Ovary (tissue), 9 donors: ENCODE data around the gene MSMP. TPM values are rescaled to one million over a fixed set of nuclear protein-coding genes. Genes with fewer than 3 reads are reported as not detected.

Experiments used
- DNase-seq, 5 donors: peaks; one replicate each; pipeline ENCODE4 v3.0.0-alpha.2; 2019 to 2020
- H3K27ac ChIP-seq, 2 donors: fragments of 200-600 bp; one replicate each; pipeline versions ENCODE4 v1.5.1 to v1.8.0; 2019 to 2022
- H3K27me3 ChIP-seq: fragments of 200-600 bp; one replicate; pipeline ENCODE4 v1.8.0; 2022
- H3K36me3 ChIP-seq: fragments of 200-600 bp; sonication (generic); one replicate; pipeline ENCODE4 v1.5.1; 2019
- H3K4me1 ChIP-seq: one replicate; pipeline ENCODE4 v1.8.1; 2013; ENCODE audit warnings: mild to moderate bottlenecking, moderate library complexity; ENCODE audit not compliant: insufficient read depth
- H3K4me3 ChIP-seq: fragments of 200-600 bp; sonication (generic); one replicate; pipeline ENCODE4 v1.5.1; 2017
- H3K9me3 ChIP-seq, 2 donors: fragments of 200-600 bp in 1 of 2; sonication (generic) in 1 of 2; one replicate each; pipeline versions ENCODE4 v1.5.1 to v1.8.1; 2013 to 2019; ENCODE audit warnings: mild to moderate bottlenecking in 1 of 2, moderate library complexity in 1 of 2
- EP300 ChIP-seq: sonication (generic); formaldehyde crosslinking; IDR thresholded peaks from one replicate; pipeline ENCODE4 v1.6.1; 2017; ENCODE audit warnings: antibody characterized with exemption
- POLR2A ChIP-seq: fragments of 450-650 bp; IDR thresholded peaks from one replicate; pipeline ENCODE4 v1.6.1; 2017; ENCODE audit warnings: antibody characterized with exemption, mild to moderate bottlenecking, moderate library complexity
- WGBS, 3 donors: extraction: QIAGEN DNeasy Blood & Tissue Kit in 1 of 3; methylation state at CpG; one replicate each; pipeline versions ENCODE4 v1.1.5 to v1.1.7; 2013 to 2017; 5-methylcytosine and 5-hydroxymethylcytosine counted together
- intact Hi-C, 4 donors: fragments of 100-400 bp; cut with DNase I; formaldehyde crosslinking; loops; one replicate each; pipeline versions ENCODE4 v1.11.0 to v1.15.1; 2022 to 2023
- polyA plus RNA-seq, 2 donors: library from polyadenylated mRNA; stranded (reverse); fragments of 200-250 nt in 1 of 2; fragments of 350-450 nt in 1 of 2; fragmentation: Illumina TruSeq in 1 of 2; extraction: RNeasy Lipid Tissue Mini Kit (QIAGEN cat#74804) in 1 of 2; gene quantifications; one replicate each; pipeline ENCODE4 v1.2.3, GENCODE V29; 2013 to 2014
- total RNA-seq, 7 donors: library from RNA; depleted of rRNA in 2 of 7; stranded (reverse); fragments of >200 nt in 2 of 7; fragmentation: NEBNext Ultra II Directional in 3 of 7; extraction: Animal tissue kit (Norgen Biotek cat#: 25700) in 3 of 7; gene quantifications; one replicate each; pipeline versions ENCODE4 v1.1.0 to v1.2.4, GENCODE V29; 2016 to 2023
- TF ChIP-seq, protein P1 (sequence below), 3 donors: fragments of 450-650 bp in 2 of 3; fragments of 200-600 bp in 1 of 3; IDR thresholded peaks; one replicate each; pipeline versions ENCODE4 v1.5.1 to v1.8.0; 2016 to 2022; ENCODE audit warnings: antibody characterized with exemption in 3 of 3, mild to moderate bottlenecking in 1 of 3
- donor health status: DM: no; HTN: no; CAD: no; lungs with moderate emphysema.
- donor health status: DM: no; HTN: no; CAD: no.
- donor health status: Bipolar disorder and iron deficiency.
- donor health status: DM: yes; HTN: yes; CAD: no.
- donor health status: DM: no; HTN: no; CAD: no.
- donor health status: DM: yes; HTN: yes; CAD: no.

Gene MSMP
- total and polyA plus RNA-seq, 9 donors = 0.40 to 4.4 (median 0.41) TPM; not detected in 6

DNA sequence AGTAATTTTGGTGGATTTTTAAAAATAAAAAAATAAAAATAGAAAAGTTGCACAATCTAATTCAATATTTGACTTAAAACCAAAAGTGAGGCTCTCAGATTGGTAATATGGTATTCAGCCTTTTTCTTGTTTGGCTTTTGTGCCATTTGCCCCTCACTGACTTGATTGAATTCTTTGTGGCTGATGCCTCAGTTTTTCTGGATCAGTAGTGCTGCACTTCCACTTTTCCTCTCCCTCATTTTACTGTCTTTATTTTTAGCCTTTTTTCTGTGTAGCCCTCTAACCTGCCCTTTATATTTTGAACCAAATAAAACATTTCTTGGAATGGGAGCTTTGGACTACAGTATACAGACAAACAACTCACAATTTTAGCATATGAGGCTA lies 3.8 kb upstream of the MSMP start:
- H3K9me3 ChIP-seq = no peaks in the 10 kb centered on the region
- H3K4me1 ChIP-seq = peaks cover 7% of the 10 kb centered on the region
- no peaks in the 10 kb centered on the region for H3K27me3 ChIP-seq
- H3K27ac ChIP-seq = peak overlapping the region in 1 of 2 donors; percentile 66
- TF ChIP-seq EP300 = no peak
- TF ChIP-seq POLR2A = no peak
- TF ChIP-seq, protein P1, sequence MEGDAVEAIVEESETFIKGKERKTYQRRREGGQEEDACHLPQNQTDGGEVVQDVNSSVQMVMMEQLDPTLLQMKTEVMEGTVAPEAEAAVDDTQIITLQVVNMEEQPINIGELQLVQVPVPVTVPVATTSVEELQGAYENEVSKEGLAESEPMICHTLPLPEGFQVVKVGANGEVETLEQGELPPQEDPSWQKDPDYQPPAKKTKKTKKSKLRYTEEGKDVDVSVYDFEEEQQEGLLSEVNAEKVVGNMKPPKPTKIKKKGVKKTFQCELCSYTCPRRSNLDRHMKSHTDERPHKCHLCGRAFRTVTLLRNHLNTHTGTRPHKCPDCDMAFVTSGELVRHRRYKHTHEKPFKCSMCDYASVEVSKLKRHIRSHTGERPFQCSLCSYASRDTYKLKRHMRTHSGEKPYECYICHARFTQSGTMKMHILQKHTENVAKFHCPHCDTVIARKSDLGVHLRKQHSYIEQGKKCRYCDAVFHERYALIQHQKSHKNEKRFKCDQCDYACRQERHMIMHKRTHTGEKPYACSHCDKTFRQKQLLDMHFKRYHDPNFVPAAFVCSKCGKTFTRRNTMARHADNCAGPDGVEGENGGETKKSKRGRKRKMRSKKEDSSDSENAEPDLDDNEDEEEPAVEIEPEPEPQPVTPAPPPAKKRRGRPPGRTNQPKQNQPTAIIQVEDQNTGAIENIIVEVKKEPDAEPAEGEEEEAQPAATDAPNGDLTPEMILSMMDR (IDR thresholded peaks at IDR 0.05) = no peak
- DNase-seq = no peak
- no peak overlapping the region for H3K4me3 ChIP-seq
- H3K36me3 ChIP-seq = no peaks in the 10 kb centered on the region
- intact Hi-C loops = loop anchor here in 1 of 4 donors (10.0 kb wide), 1 partner anchor 1707 kb away; the partner anchor contains the start of gene ZBTB5

DNA sequence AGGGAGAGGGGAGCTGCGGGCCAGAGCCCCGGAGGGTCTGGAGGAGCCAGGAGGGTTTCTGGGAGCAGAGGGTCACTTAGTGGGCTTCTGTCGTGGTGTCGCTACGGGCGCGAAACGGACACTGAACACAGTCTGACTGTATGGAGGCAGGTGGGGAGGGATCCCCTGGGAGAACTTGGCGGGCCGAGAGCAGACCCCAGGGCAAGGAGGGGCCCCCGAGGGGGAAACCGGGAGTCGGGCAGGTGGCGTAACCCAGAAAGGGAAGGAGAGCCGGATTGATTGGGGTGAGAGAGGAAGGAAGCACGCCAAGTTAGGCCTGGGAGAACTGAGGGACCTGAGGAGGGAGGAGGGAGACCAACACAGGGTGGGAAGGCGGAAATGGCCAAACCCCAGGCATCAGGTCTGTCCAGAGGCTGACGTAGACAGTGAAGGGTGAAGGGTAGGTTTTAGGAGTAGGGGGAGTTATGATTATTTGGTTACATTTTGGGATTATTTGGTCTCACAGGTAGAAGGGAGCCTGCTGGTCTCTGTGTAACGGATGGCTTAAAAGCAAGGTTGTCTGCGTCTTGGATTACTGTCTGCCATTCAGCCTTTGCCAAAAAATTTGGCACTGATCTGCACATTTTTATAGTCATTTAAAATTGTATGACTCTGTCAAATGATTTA lies 3.3 kb upstream of the MSMP start:
- peaks cover 7% of the 10 kb centered on the region for H3K4me1 ChIP-seq
- WGBS, 3 donors = 3 to 5% (median 4%) methylated on average over 20 of the region's 20 CpGs
- TF ChIP-seq EP300 = no peak
- TF ChIP-seq, protein P1 (IDR thresholded peaks at IDR 0.05) = no peak
- TF ChIP-seq POLR2A = no peak
- peak overlapping the region; percentile 65 for H3K4me3 ChIP-seq
- H3K27me3 ChIP-seq = no peaks in the 10 kb centered on the region
- no peaks in the 10 kb centered on the region for H3K36me3 ChIP-seq
- peak in 4 of 5 donors; percentile 52 to 68 (median 63) for DNase-seq
- intact Hi-C loops = loop anchor here in 1 of 4 donors (10.0 kb wide), 1 partner anchor 1707 kb away; the partner anchor contains the start of gene ZBTB5
- peak overlapping the region; percentile 66 to 91 for H3K27ac ChIP-seq
- H3K9me3 ChIP-seq = no peaks in the 10 kb centered on the region

DNA sequence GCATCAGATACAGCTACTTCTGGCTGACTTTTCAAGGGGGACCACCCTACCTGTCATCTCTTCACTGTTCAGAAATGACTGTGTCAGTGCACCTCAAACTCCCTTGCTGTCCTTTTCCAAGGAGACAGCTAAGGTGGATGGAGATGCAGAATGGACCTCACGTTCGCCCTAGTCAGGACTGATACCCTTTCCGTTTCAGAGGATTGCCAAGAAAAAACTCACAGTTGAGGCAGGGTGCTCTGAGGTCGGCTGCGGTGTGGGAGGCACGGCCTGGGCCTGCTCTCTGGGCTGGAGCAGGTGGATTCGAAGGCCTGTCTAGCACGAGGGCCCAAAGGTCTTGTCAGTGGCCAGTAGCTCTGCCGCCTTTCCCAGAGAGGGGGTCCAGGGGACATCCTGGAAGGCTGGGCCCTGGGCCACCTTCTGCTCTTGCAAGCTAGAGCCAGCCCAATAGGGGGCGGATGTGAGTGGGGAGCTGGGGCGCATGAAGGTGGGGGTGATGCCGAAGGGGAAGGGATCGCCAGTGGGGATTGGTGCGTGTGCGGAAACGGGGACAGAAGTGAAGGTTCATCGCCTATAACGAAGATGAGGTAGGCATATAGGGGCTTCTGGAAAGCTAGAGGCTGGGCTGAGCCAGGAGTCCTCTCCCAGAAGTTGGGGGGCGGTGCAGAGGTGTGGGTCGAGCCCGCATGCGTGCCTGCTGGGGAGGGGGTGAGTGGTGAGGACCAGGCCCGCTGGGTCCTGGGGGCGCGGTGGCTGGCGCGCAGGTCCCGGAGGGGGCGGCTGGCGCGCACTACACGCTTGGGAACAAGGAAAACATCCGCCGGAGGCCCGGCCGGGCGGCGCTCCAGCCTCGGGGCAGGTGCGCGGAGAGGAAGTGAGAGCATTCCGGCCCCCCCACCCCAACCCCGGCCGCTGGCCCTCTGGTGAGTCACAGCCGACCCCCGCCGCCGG lies 2.5 kb upstream of the MSMP start:
- Histone ChIP-seq H3K36me3 (no peaks in the 10 kb centered on the region), H3K27me3 (no peaks in the 10 kb centered on the region), H3K9me3 (no peaks in the 10 kb centered on the region), H3K4me3 (peak overlapping the region; percentile 65), H3K4me1 (peaks cover 7% of the 10 kb centered on the region), H3K27ac (peak overlapping the region; percentile 66 to 91)
- intact Hi-C loops = loop anchor here in 1 of 4 donors (10.0 kb wide), 1 partner anchor 1708 kb away; the partner anchor contains the start of gene ZBTB5
- no peak for TF ChIP-seq EP300
- TF ChIP-seq, protein P1 (IDR thresholded peaks at IDR 0.05) = peak; percentile 8 to 32 (median 31)
- peak; percentile 73 to 81 (median 75) for DNase-seq
- WGBS, 3 donors = 10 to 12% (median 12%) methylated on average over 46 to 48 of the region's 48 CpGs

DNA sequence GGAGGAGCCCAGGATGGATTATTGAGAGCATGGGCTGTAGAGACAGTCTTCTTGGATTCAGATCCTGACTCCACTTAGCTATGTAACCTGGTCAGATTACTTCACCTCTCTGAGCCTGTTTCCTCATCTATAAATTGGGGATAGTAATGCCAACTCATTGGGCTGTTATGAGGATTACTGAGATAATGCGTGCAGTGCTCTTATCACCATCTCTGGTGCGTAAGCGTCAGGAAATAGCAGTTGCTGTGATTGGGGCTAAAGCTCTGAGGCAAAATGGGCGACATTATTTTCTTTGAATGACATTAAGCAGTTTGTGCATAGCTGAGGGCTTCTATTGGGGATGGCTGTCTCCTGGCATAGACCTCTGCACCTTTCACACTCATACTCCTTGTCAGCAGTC lies 995 bp upstream of the MSMP start:
- Histone ChIP-seq H3K36me3 (no peaks in the 10 kb centered on the region), H3K4me3 (no peak overlapping the region), H3K27me3 (no peaks in the 10 kb centered on the region), H3K4me1 (peaks cover 9% of the 10 kb centered on the region), H3K27ac (no peak overlapping the region), H3K9me3 (no peaks in the 10 kb centered on the region)
- TF ChIP-seq, protein P1 (IDR thresholded peaks at IDR 0.05) = no peak
- TF ChIP-seq EP300 = no peak
- no peak for TF ChIP-seq POLR2A
- intact Hi-C loops = loop anchor here in 1 of 4 donors (10.0 kb wide), 1 partner anchor 1710 kb away; the partner anchor contains the start of gene ZBTB5
- DNase-seq = no peak
- 92 to 96% (median 94%) methylated on average over 4 of the region's 4 CpGs for WGBS, 3 donors
